Right cardiac atrium (tissue), 5 donors: Measurements from ENCODE around the gene SLC35B2. TPM values are rescaled to one million over a fixed set of nuclear protein-coding genes. Genes with fewer than 3 reads are reported as not detected.

Experiments used
- ATAC-seq, 2 donors: fragments of 200-7000 bp; cut with Tn5 transposase; one replicate each; pipeline versions ENCODE4 v1.8.0 to v1.9.1; 2020; ENCODE audit warnings: moderate library complexity in 2 of 2, mild to moderate bottlenecking in 1 of 2
- DNase-seq, 3 donors: peaks; one replicate each; pipeline ENCODE4 v3.0.0-alpha.2; 2020
- H3K27ac ChIP-seq: one replicate; pipeline ENCODE4 v1.5.1; 2013; ENCODE audit warnings: mild to moderate bottlenecking, low read length, control low read depth, moderate library complexity
- H3K27me3 ChIP-seq: one replicate; pipeline ENCODE4 v1.6.1; 2013; ENCODE audit not compliant: control insufficient read depth, insufficient read depth
- H3K4me1 ChIP-seq: one replicate; pipeline ENCODE4 v1.6.1; 2013; ENCODE audit warnings: low read length; ENCODE audit not compliant: control insufficient read depth, insufficient read depth
- H3K4me3 ChIP-seq: one replicate; pipeline ENCODE4 v1.5.1; 2013; ENCODE audit warnings: low read length, control low read depth
- H3K9me3 ChIP-seq: one replicate; pipeline ENCODE4 v1.6.1; 2013; ENCODE audit warnings: low read length; ENCODE audit not compliant: control insufficient read depth
- WGBS: extraction: QIAGEN DNeasy Blood & Tissue Kit; methylation state at CpG from one replicate; pipeline ENCODE4 v1.1.7; 2013; 5-methylcytosine and 5-hydroxymethylcytosine counted together
- intact Hi-C, 4 donors: fragments of 100-400 bp; cut with DNase I; formaldehyde crosslinking; loops; one replicate each; pipeline versions ENCODE4 v1.11.0 to v1.14.0; 2022 to 2023
- polyA plus RNA-seq: library from polyadenylated mRNA; stranded (reverse); fragments of 200-250 nt; gene quantifications from one replicate; pipeline ENCODE4 v1.2.3, GENCODE V29; 2013
- total RNA-seq, 4 donors: library from RNA; stranded (reverse); fragmentation: NEBNext Ultra II Directional; extraction: Animal tissue kit (Norgen Biotek cat#: 25700); gene quantifications; one replicate each; pipeline ENCODE4 v1.2.1, GENCODE V29; 2021
- donor health status: healthy with polysubstance abuse.
- donor health status: DM: no; HTN: yes; CAD: no.
- donor health status: DM: no; HTN: no; CAD: no.
- donor health status: DM: no; HTN: yes; CAD: no; lungs with severe emphysema.
- donor health status: DM: yes; HTN: yes; CAD: no.

SLC35B2 gene
- total and polyA plus RNA-seq, 5 donors: 15.8 to 25.2 (median 21.8) TPM

- H3K27ac ChIP-seq: no peak overlapping the region
- WGBS: 60% methylated on average over 4 of the region's 4 CpGs
- no peaks in the 10 kb centered on the region for H3K27me3 ChIP-seq
- H3K4me3 ChIP-seq: no peak overlapping the region
- intact Hi-C loops: no loop called here
- H3K4me1 ChIP-seq: no peaks in the 10 kb centered on the region
- ATAC-seq (no peak), DNase-seq (no peak)
- H3K9me3 ChIP-seq: no peaks in the 10 kb centered on the region
Measured at GRCh38 chr6:44284867-44285266, 27.5 kb upstream of the SLC35B2 start.

- no peak for ATAC-seq
Measured at GRCh38 chr6:44284121-44284520, 26.8 kb upstream of the SLC35B2 start.

GRCh38 chr6:44278774-44279697 is 21.7 kb upstream of the SLC35B2 start:
- Histone ChIP-seq H3K9me3 (no peaks in the 10 kb centered on the region), H3K4me1 (no peaks in the 10 kb centered on the region), H3K27ac (no peak overlapping the region), H3K27me3 (no peaks in the 10 kb centered on the region), H3K4me3 (no peak overlapping the region)
- intact Hi-C loops: loop anchor here in 1 of 4 donors (10.0 kb wide), 1 partner anchor 56 kb away; no protein-coding TSS in a partner anchor
- WGBS: 64% methylated on average over 9 of the region's 9 CpGs
- DNase-seq: no peak
- ATAC-seq: no peak

More at GRCh38 chr6:44284121-44284520, 26.8 kb upstream of the SLC35B2 start:
- WGBS: 49% methylated on average over 2 of the region's 2 CpGs
- H3K9me3 ChIP-seq: no peaks in the 10 kb centered on the region
- no peaks in the 10 kb centered on the region for H3K27me3 ChIP-seq
- no peak overlapping the region for H3K4me3 ChIP-seq
- no peak for DNase-seq
- intact Hi-C loops: no loop called here
- no peaks in the 10 kb centered on the region for H3K4me1 ChIP-seq
- H3K27ac ChIP-seq: no peak overlapping the region

- ATAC-seq (no peak), DNase-seq (no peak)
- H3K27me3 ChIP-seq: no peaks in the 10 kb centered on the region
- H3K27ac ChIP-seq: no peak overlapping the region
- H3K4me1 ChIP-seq: no peaks in the 10 kb centered on the region
- H3K9me3 ChIP-seq: no peaks in the 10 kb centered on the region
- intact Hi-C loops: loop anchor here in 1 of 4 donors (10.0 kb wide), 1 partner anchor 56 kb away; no protein-coding TSS in a partner anchor
- no peak overlapping the region for H3K4me3 ChIP-seq
- 55% methylated on average over 3 of the region's 3 CpGs for WGBS
Measured at GRCh38 chr6:44278315-44278714, 21.0 kb upstream of the SLC35B2 start.

GRCh38 chr6:44277763-44278162 is 20.4 kb upstream of the SLC35B2 start:
- DNase-seq: no peak
- WGBS: 70% methylated on average over 7 of the region's 7 CpGs
- Histone ChIP-seq H3K4me1 (no peaks in the 10 kb centered on the region), H3K27ac (no peak overlapping the region), H3K9me3 (no peaks in the 10 kb centered on the region), H3K4me3 (no peak overlapping the region), H3K27me3 (no peaks in the 10 kb centered on the region)
- ATAC-seq: no peak
- intact Hi-C loops: loop anchor here in 1 of 4 donors (10.0 kb wide), 1 partner anchor 57 kb away; no protein-coding TSS in a partner anchor

- intact Hi-C loops: loop anchor here in 1 of 4 donors (10.0 kb wide), 1 partner anchor 58 kb away; no protein-coding TSS in a partner anchor
- Histone ChIP-seq H3K9me3 (no peaks in the 10 kb centered on the region), H3K4me1 (no peaks in the 10 kb centered on the region), H3K27ac (no peak overlapping the region), H3K27me3 (no peaks in the 10 kb centered on the region), H3K4me3 (no peak overlapping the region)
- ATAC-seq: no peak
- WGBS: 80% methylated on average over 23 of the region's 23 CpGs
- no peak for DNase-seq
Measured at GRCh38 chr6:44276667-44277640, 19.6 kb upstream of the SLC35B2 start.

GRCh38 chr6:44275749-44276648 is 18.7 kb upstream of the SLC35B2 start:
- ATAC-seq: peak; percentile 20 to 24
- DNase-seq: no peak
- intact Hi-C loops: loop anchor here in 1 of 4 donors (10.0 kb wide), 1 partner anchor 59 kb away; no protein-coding TSS in a partner anchor
- no peaks in the 10 kb centered on the region for H3K27me3 ChIP-seq
- no peaks in the 10 kb centered on the region for H3K4me1 ChIP-seq
- peak overlapping the region; percentile 14 for H3K4me3 ChIP-seq
- no peaks in the 10 kb centered on the region for H3K9me3 ChIP-seq
- no peak overlapping the region for H3K27ac ChIP-seq
- WGBS: 12% methylated on average over 109 of the region's 109 CpGs

GRCh38 chr6:44275271-44275748 is 18.0 kb upstream of the SLC35B2 start:
- no peaks in the 10 kb centered on the region for H3K9me3 ChIP-seq
- WGBS: 80% methylated on average over 59 of the region's 59 CpGs
- ATAC-seq (no peak), DNase-seq (no peak)
- no peak overlapping the region for H3K27ac ChIP-seq
- H3K27me3 ChIP-seq: no peaks in the 10 kb centered on the region
- no peak overlapping the region for H3K4me3 ChIP-seq
- intact Hi-C loops: loop anchor here in 1 of 4 donors (10.0 kb wide), 1 partner anchor 59 kb away; no protein-coding TSS in a partner anchor
- H3K4me1 ChIP-seq: no peaks in the 10 kb centered on the region

GRCh38 chr6:44273617-44274016 is 16.3 kb upstream of the SLC35B2 start:
- no peaks in the 10 kb centered on the region for H3K4me1 ChIP-seq
- no peaks in the 10 kb centered on the region for H3K27me3 ChIP-seq
- WGBS: 54% methylated on average over 1 of the region's 1 CpG
- DNase-seq (no peak), ATAC-seq (no peak)
- H3K4me3 ChIP-seq: no peak overlapping the region
- intact Hi-C loops: loop anchor here in 1 of 4 donors (10.0 kb wide), 1 partner anchor 61 kb away; no protein-coding TSS in a partner anchor
- H3K9me3 ChIP-seq: no peaks in the 10 kb centered on the region
- no peak overlapping the region for H3K27ac ChIP-seq
